Stomach (tissue), 4 donors: ENCODE results near the gene HPN.

ENCODE experiments used
- CTCF ChIP-seq, 7 experiments: fragments of 450-650 bp in 4 of 7; fragments of 200-600 bp in 3 of 7; sonication (generic) in 3 of 7; IDR thresholded peaks; one replicate each; pipeline ENCODE4 v1.5.1; 2016 to 2019; ENCODE audit warnings: antibody characterized with exemption in 7 of 7, control low read depth in 2 of 7, mild to moderate bottlenecking in 1 of 7
- EP300 ChIP-seq: sonication (generic); formaldehyde crosslinking; IDR thresholded peaks from one replicate; pipeline ENCODE4 v1.6.1; 2017; ENCODE audit warnings: antibody characterized with exemption
- POLR2A ChIP-seq, 4 donors: fragments of 450-650 bp; IDR thresholded peaks; one replicate each; pipeline ENCODE4 v1.6.1; 2016; ENCODE audit warnings: antibody characterized with exemption in 4 of 4, control low read depth in 2 of 4, mild to moderate bottlenecking in 1 of 4, moderate library complexity in 1 of 4
- POLR2AphosphoS5 ChIP-seq, 3 donors: sonication (generic); formaldehyde crosslinking; IDR thresholded peaks; one replicate each; pipeline ENCODE4 v1.6.1; 2016; ENCODE audit warnings: antibody characterized with exemption in 3 of 3

- TF ChIP-seq CTCF (IDR thresholded peaks at IDR 0.05) (no peak), POLR2AphosphoS5 (IDR thresholded peaks at IDR 0.05) (peak in 1 of 3 donors; percentile 36), POLR2A (IDR thresholded peaks at IDR 0.05) (no peak), EP300 (no peak)
Observed at GRCh38 chr19:34994643-34995541, 46.6 kb upstream of the HPN start.
